Measurements from ENCODE around the gene HTT.

- no peak for TF ChIP-seq CTCF (IDR thresholded peaks at IDR 0.05 in 2 of 3, conservative IDR thresholded peaks at IDR 0.05 in 1 of 3; ENCODE audit: borderline replicate concordance in 1 of 3, insufficient read depth in 1 of 3, low read depth in 2 of 3, low read length in 2 of 3)
- no peak for TF ChIP-seq JUND (IDR thresholded peaks at IDR 0.05)
- TF ChIP-seq CEBPB (IDR thresholded peaks at IDR 0.05; ENCODE audit: low read depth) = no peak
- no peak for TF ChIP-seq ZNF274 (IDR thresholded peaks at IDR 0.05; ENCODE audit: low read depth, low read length)
- TF ChIP-seq EZH2 (IDR thresholded peaks at IDR 0.05) = no peak
- TF ChIP-seq YY1 (IDR thresholded peaks at IDR 0.05; ENCODE audit: extremely low read depth, insufficient replicate concordance, low read depth, low read length) = no peak
- TF ChIP-seq MAX (IDR thresholded peaks at IDR 0.05) = no peak
- TF ChIP-seq POLR2AphosphoS5 (IDR thresholded peaks at IDR 0.05; ENCODE audit: low read depth, low read length) = no peak
- no peak for TF ChIP-seq SRF (IDR thresholded peaks at IDR 0.05; ENCODE audit: low read depth)
Measured at GRCh38 chr4:3178351-3178750, 103.9 kb downstream of the HTT start.
